GM21825 (cell line): ENCODE data around the gene IL15RA.
"Not testable (repeated sequence)": the region's sequence is repeated elsewhere in the genome, so short reads cannot be mapped to it uniquely, and the experiment has no call there.

Experiments
- ATAC-seq: cut with Tn5 transposase; IDR thresholded peaks from one replicate; pipeline ENCODE4 v1.9.1; 2021; ENCODE audit warnings: mild to moderate bottlenecking, moderate library complexity; ENCODE audit not compliant: unreplicated experiment

IL15RA gene

GRCh38 chr10:5971315-5971832 is 6.0 kb downstream of the IL15RA start:
- no peak for ATAC-seq

GRCh38 chr10:5970527-5970926 is 6.8 kb downstream of the IL15RA start:
- no peak for ATAC-seq

GRCh38 chr10:5970066-5970465 is 7.3 kb downstream of the IL15RA start:
- no peak for ATAC-seq

- ATAC-seq = no peak
Observed at GRCh38 chr10:5968681-5969453, 8.5 kb downstream of the IL15RA start.

GRCh38 chr10:5968037-5968680 is 9.2 kb downstream of the IL15RA start:
- ATAC-seq = no peak

GRCh38 chr10:5965266-5965665 is 12.1 kb downstream of the IL15RA start:
- no peak for ATAC-seq

GRCh38 chr10:5964736-5965135 is 12.6 kb downstream of the IL15RA start:
- no peak for ATAC-seq

GRCh38 chr10:5963591-5963990 is 13.8 kb downstream of the IL15RA start:
- no peak for ATAC-seq

- no peak for ATAC-seq
Observed at GRCh38 chr10:5963071-5963470, 14.3 kb downstream of the IL15RA start.

- not testable (repeated sequence) for ATAC-seq
Observed at GRCh38 chr10:5962358-5962940, 14.9 kb downstream of the IL15RA start.

- ATAC-seq = no peak
Observed at GRCh38 chr10:5961405-5962100, 15.8 kb downstream of the IL15RA start.

GRCh38 chr10:5960973-5961275 is 16.4 kb downstream of the IL15RA start:
- ATAC-seq = not testable (repeated sequence)

GRCh38 chr10:5960070-5960972 is 17.0 kb downstream of the IL15RA start:
- no peak for ATAC-seq

GRCh38 chr10:5959581-5960069 is 17.7 kb downstream of the IL15RA start:
- ATAC-seq = no peak

GRCh38 chr10:5959142-5959541 is 18.2 kb downstream of the IL15RA start:
- no peak for ATAC-seq

- ATAC-seq = no peak
Observed at GRCh38 chr10:5958675-5959074, 18.7 kb downstream of the IL15RA start.

- no peak for ATAC-seq
Observed at GRCh38 chr10:5958077-5958476, 19.3 kb downstream of the IL15RA start.

GRCh38 chr10:5956146-5956936 is 21.0 kb downstream of the IL15RA start:
- no peak for ATAC-seq

- ATAC-seq = no peak
Observed at GRCh38 chr10:5953676-5954075, 23.7 kb downstream of the IL15RA start.
